GM12878 (cell line): ENCODE data around the gene ODAD2.

ENCODE experiments used
- BRCA1 ChIP-seq: IDR thresholded peaks from 2 replicates; pipeline ENCODE4 v1.6.1; 2011; ENCODE audit warnings: low read depth, low read length, improper control_type of control experiment
- CHD1 ChIP-seq: IDR thresholded peaks from 2 replicates; pipeline ENCODE4 v1.6.1; 2012; ENCODE audit warnings: low read depth, low read length, improper control_type of control experiment
- GABPA ChIP-seq: IDR thresholded peaks from 2 replicates; pipeline ENCODE4 v1.6.1; 2014; ENCODE audit warnings: antibody characterized with exemption, low read depth, mild to moderate bottlenecking, inconsistent platforms
- HDAC6 ChIP-seq: fragments of 200-600 bp; sonication (generic); IDR thresholded peaks from one replicate; pipeline ENCODE4 v1.8.0; 2017; ENCODE audit warnings: antibody characterized with exemption; ENCODE audit not compliant: unreplicated experiment
- NFYB ChIP-seq: IDR thresholded peaks from 2 replicates; pipeline ENCODE4 v1.6.1; 2011; ENCODE audit warnings: low read depth, mild to moderate bottlenecking, low read length, improper control_type of control experiment, moderate library complexity; ENCODE audit not compliant: insufficient read depth
- POLR2AphosphoS5 ChIP-seq: IDR thresholded peaks from 2 replicates; pipeline ENCODE4 v1.6.1; 2011; ENCODE audit warnings: mild to moderate bottlenecking, low read length, inconsistent platforms
- SIN3A ChIP-seq: IDR thresholded peaks from 2 replicates; pipeline ENCODE4 v1.6.1; 2012; ENCODE audit warnings: low read depth, low read length, improper control_type of control experiment
- TCF7 ChIP-seq: IDR thresholded peaks from 2 replicates; pipeline ENCODE4 v1.6.1; 2014; ENCODE audit warnings: antibody characterized with exemption, borderline replicate concordance
- YY1 ChIP-seq: IDR thresholded peaks from 2 replicates; pipeline ENCODE4 v1.6.1; 2011; ENCODE audit warnings: low read depth, mild to moderate bottlenecking, low read length
- TF ChIP-seq, protein P1 (sequence below): IDR thresholded peaks from 2 replicates; pipeline ENCODE4 v1.6.1; 2012; ENCODE audit warnings: low read depth, low read length, improper control_type of control experiment
- TF ChIP-seq, protein P2 (sequence below): IDR thresholded peaks from 2 replicates; pipeline ENCODE4 v1.6.1; 2011; ENCODE audit warnings: low read depth, low read length, improper control_type of control experiment, borderline replicate concordance
- TF ChIP-seq, protein P3 (sequence below), 3 experiments: IDR thresholded peaks in 2 of 3; conservative IDR thresholded peaks in 1 of 3; 2 replicates each; pipeline ENCODE4 v1.5.1; 2011; ENCODE audit warnings: low read depth in 3 of 3, low read length in 3 of 3, mild to moderate bottlenecking in 3 of 3, control low read depth in 2 of 3, moderate library complexity in 2 of 3, inconsistent platforms in 1 of 3, mixed read lengths in 1 of 3; ENCODE audit not compliant: control insufficient read depth in 2 of 3, insufficient read depth in 1 of 3; ENCODE audit errors: extremely low read depth in 1 of 3
- TF ChIP-seq, protein P4 (sequence below): IDR thresholded peaks from 2 replicates; pipeline ENCODE4 v1.6.1; 2012; ENCODE audit warnings: low read length, inconsistent platforms
- TF ChIP-seq, protein P5 (sequence below): IDR thresholded peaks from 2 replicates; pipeline ENCODE4 v1.6.1; 2012; ENCODE audit warnings: low read depth, low read length, improper control_type of control experiment

DNA sequence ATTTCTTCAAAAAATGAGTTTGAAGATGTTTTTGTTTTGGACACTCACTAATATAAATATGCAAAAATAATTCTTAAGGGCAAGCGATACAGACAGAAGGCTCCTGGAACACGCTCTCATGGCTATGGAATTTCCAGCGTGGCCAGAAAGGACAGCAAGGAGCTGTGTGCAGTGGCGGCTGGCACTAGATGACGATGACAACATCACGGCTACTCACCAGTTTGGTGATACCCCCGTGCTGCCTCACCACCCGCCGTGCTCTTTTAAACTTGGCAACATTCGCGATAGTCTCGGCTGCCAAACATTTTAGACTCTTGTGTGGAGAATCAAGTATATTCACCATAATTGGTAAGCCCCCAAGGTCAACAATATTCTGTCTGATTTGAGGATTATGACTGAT is 54.9 kb downstream of the ODAD2 start:
- TF ChIP-seq, protein P1, sequence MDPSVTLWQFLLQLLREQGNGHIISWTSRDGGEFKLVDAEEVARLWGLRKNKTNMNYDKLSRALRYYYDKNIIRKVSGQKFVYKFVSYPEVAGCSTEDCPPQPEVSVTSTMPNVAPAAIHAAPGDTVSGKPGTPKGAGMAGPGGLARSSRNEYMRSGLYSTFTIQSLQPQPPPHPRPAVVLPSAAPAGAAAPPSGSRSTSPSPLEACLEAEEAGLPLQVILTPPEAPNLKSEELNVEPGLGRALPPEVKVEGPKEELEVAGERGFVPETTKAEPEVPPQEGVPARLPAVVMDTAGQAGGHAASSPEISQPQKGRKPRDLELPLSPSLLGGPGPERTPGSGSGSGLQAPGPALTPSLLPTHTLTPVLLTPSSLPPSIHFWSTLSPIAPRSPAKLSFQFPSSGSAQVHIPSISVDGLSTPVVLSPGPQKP: no peak
- no peak for TF ChIP-seq HDAC6
- TF ChIP-seq, protein P2, sequence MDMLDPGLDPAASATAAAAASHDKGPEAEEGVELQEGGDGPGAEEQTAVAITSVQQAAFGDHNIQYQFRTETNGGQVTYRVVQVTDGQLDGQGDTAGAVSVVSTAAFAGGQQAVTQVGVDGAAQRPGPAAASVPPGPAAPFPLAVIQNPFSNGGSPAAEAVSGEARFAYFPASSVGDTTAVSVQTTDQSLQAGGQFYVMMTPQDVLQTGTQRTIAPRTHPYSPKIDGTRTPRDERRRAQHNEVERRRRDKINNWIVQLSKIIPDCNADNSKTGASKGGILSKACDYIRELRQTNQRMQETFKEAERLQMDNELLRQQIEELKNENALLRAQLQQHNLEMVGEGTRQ: no peak
- TF ChIP-seq, protein P3, sequence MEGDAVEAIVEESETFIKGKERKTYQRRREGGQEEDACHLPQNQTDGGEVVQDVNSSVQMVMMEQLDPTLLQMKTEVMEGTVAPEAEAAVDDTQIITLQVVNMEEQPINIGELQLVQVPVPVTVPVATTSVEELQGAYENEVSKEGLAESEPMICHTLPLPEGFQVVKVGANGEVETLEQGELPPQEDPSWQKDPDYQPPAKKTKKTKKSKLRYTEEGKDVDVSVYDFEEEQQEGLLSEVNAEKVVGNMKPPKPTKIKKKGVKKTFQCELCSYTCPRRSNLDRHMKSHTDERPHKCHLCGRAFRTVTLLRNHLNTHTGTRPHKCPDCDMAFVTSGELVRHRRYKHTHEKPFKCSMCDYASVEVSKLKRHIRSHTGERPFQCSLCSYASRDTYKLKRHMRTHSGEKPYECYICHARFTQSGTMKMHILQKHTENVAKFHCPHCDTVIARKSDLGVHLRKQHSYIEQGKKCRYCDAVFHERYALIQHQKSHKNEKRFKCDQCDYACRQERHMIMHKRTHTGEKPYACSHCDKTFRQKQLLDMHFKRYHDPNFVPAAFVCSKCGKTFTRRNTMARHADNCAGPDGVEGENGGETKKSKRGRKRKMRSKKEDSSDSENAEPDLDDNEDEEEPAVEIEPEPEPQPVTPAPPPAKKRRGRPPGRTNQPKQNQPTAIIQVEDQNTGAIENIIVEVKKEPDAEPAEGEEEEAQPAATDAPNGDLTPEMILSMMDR (IDR thresholded peaks at IDR 0.05 in 2 of 3, conservative IDR thresholded peaks at IDR 0.05 in 1 of 3; ENCODE audit: control insufficient read depth in 2 of 3, extremely low read depth in 1 of 3, insufficient read depth in 1 of 3, low read depth in 3 of 3, low read length in 3 of 3): no peak
- no peak for TF ChIP-seq BRCA1
- TF ChIP-seq POLR2AphosphoS5: no peak
- TF ChIP-seq NFYB: no peak
- no peak for TF ChIP-seq CHD1
- TF ChIP-seq, protein P4, sequence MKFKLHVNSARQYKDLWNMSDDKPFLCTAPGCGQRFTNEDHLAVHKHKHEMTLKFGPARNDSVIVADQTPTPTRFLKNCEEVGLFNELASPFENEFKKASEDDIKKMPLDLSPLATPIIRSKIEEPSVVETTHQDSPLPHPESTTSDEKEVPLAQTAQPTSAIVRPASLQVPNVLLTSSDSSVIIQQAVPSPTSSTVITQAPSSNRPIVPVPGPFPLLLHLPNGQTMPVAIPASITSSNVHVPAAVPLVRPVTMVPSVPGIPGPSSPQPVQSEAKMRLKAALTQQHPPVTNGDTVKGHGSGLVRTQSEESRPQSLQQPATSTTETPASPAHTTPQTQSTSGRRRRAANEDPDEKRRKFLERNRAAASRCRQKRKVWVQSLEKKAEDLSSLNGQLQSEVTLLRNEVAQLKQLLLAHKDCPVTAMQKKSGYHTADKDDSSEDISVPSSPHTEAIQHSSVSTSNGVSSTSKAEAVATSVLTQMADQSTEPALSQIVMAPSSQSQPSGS: no peak
- no peak for TF ChIP-seq TCF7
- TF ChIP-seq SIN3A: no peak
- TF ChIP-seq YY1: no peak
- TF ChIP-seq, protein P5, sequence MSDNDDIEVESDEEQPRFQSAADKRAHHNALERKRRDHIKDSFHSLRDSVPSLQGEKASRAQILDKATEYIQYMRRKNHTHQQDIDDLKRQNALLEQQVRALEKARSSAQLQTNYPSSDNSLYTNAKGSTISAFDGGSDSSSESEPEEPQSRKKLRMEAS: no peak
- TF ChIP-seq GABPA: no peak
